ENCODE data around the gene GLE1. TPM values are rescaled to one million over a fixed set of nuclear protein-coding genes. Genes with fewer than 3 reads are reported as not detected.

GLE1 gene
- total RNA-seq, 1 experiment from 2014 or later = 19.0 TPM

- no peaks in the 10 kb centered on the region for H3K4me1 Mint-ChIP-seq
- Histone ChIP-seq H4K91ac (ENCODE audit: insufficient read length, low read depth, low read length) (no peak overlapping the region), H2AFZ (ENCODE audit: low read length) (no peak overlapping the region), H3K4me2 (ENCODE audit: insufficient read depth, insufficient read length, low read length) (no peak overlapping the region), H3K27ac (ENCODE audit: insufficient read length, low read depth, low read length) (no peak overlapping the region), H4K8ac (replicated peaks; ENCODE audit: insufficient read length, low read depth, low read length) (no peak overlapping the region), H3K23me2 (ENCODE audit: insufficient read length, low read depth, low read length, poor library complexity, severe bottlenecking) (no peaks in the 10 kb centered on the region), H3T11ph (ENCODE audit: low read length) (no peak overlapping the region), H2BK15ac (ENCODE audit: low read depth, low read length) (no peak overlapping the region), H4K20me1 (ENCODE audit: control insufficient read depth, insufficient read depth, insufficient read length) (no peaks in the 10 kb centered on the region), H3K14ac (ENCODE audit: insufficient read depth, low read length) (no peak overlapping the region), H4K5ac (ENCODE audit: insufficient read length, low read depth, low read length) (no peak overlapping the region), H3K9me3 (ENCODE audit: control insufficient read depth, low read depth, low read length) (no peaks in the 10 kb centered on the region), H3K9ac (ENCODE audit: extremely low read depth, insufficient read length, low read length) (no peak overlapping the region), H2BK120ac (ENCODE audit: low read depth, low read length, poor library complexity, severe bottlenecking) (no peak overlapping the region), H3K4me1 (ENCODE audit: insufficient read depth, low read length) (no peaks in the 10 kb centered on the region), H3K56ac (ENCODE audit: insufficient read length, low read depth, low read length) (no peak overlapping the region), H2AK5ac (ENCODE audit: insufficient read length, low read length) (no peak overlapping the region), H2BK12ac (ENCODE audit: insufficient read length, low read depth, low read length) (no peak overlapping the region), H3K23ac (ENCODE audit: insufficient read length, low read depth, low read length) (no peak overlapping the region), H2BK20ac (ENCODE audit: low read depth, low read length, poor library complexity, severe bottlenecking) (no peak overlapping the region), H3K4ac (ENCODE audit: low read depth, low read length) (no peak overlapping the region), H3K27me3 (ENCODE audit: insufficient read depth, low read length) (no peaks in the 10 kb centered on the region), H3K79me1 (ENCODE audit: insufficient read depth, low read depth, low read length, poor library complexity, severe bottlenecking) (no peaks in the 10 kb centered on the region), H3K79me2 (ENCODE audit: insufficient read depth, low read length) (no peaks in the 10 kb centered on the region), H2BK5ac (ENCODE audit: insufficient read length, low read length) (no peak overlapping the region), H3K18ac (ENCODE audit: insufficient read length, low read depth, low read length) (no peak overlapping the region)
- no peak overlapping the region; a peak in 1 of 7 replicates for H3K27ac Mint-ChIP-seq
- TF ChIP-seq CTCF (conservative IDR thresholded peaks at IDR 0.05) = no peak
- no CpG with 5 or more reads among the region's 6 CpGs for WGBS (ENCODE audit: extremely low coverage, insufficient read length, low lambda C conversion rate)
- DNase-seq = no peak
- H3K4me3 Mint-ChIP-seq = no peak overlapping the region; a peak in 1 of 5 replicates
- H3K27me3 Mint-ChIP-seq (ENCODE audit: low read depth) = no peaks in the 10 kb centered on the region; the same call in 1 of the 2 replicates
- peaks cover 60 to 93% (median 87%) of the 10 kb centered on the region in 3 experiments for H3K36me3 Mint-ChIP-seq (ENCODE audit: insufficient read depth in 1 of 3, low read depth in 3 of 3)
- H3K9me3 Mint-ChIP-seq = no peaks in the 10 kb centered on the region
Measured at GRCh38 chr9:128587453-128587852, 82.9 kb downstream of the GLE1 start.

Data from H9 (cell line).